ENCODE data around the gene NACC1. TPM values are rescaled to one million over a fixed set of nuclear protein-coding genes. Genes with fewer than 3 reads are reported as not detected.
A peak's percentile ranks its signal among the peaks of the same experiment; 100 is the strongest.

The NACC1 gene
- total RNA-seq, 1 donor from 2014 or later: 34.7 TPM

GRCh38 chr19:13094106-13094504, 24.0 kb upstream of the NACC1 start:
- peaks cover 54% of the 10 kb centered on the region for H3K27me3 Mint-ChIP-seq (ENCODE audit: insufficient read depth, low read depth)
- H3K4me3 ChIP-seq: no peak overlapping the region
- TF ChIP-seq CTCF (IDR thresholded peaks at IDR 0.05) (no peak), EZH2phosphoT487 (IDR thresholded peaks at IDR 0.05) (no peak), EZH2 (IDR thresholded peaks at IDR 0.05) (no peak)

GRCh38 chr19:13094771-13095392, 23.2 kb upstream of the NACC1 start:
- H3K9ac ChIP-seq: no peak overlapping the region
- H3K27ac Mint-ChIP-seq: no peak overlapping the region
- H3K36me3 Mint-ChIP-seq: no peaks in the 10 kb centered on the region
- H3K4me3 Mint-ChIP-seq: peak overlapping the region; percentile 55
- no peaks in the 10 kb centered on the region for H3K9me3 Mint-ChIP-seq
- H3F3A ChIP-seq (ENCODE audit: low read depth): peaks cover 50% of the 10 kb centered on the region
- no peaks in the 10 kb centered on the region for H3K9me3 ChIP-seq (ENCODE audit: low read depth)
- H3K4me1 ChIP-seq: peaks cover 37% of the 10 kb centered on the region
- TF ChIP-seq CTCF (IDR thresholded peaks at IDR 0.05) (no peak), EZH2 (IDR thresholded peaks at IDR 0.05) (no peak), EZH2phosphoT487 (IDR thresholded peaks at IDR 0.05) (no peak)
- H3K4me3 ChIP-seq: peak overlapping the region; percentile 43
- peaks cover 57% of the 10 kb centered on the region for H3K27me3 Mint-ChIP-seq (ENCODE audit: insufficient read depth, low read depth)
- H3K4me2 ChIP-seq: peak overlapping the region; percentile 75
- no peaks in the 10 kb centered on the region for H3K36me3 ChIP-seq
- no peak overlapping the region for H3K27ac ChIP-seq
- peaks cover 32% of the 10 kb centered on the region for H4K20me1 ChIP-seq (ENCODE audit: low read depth)
- H3K4me1 Mint-ChIP-seq: peaks cover 37% of the 10 kb centered on the region
- H3K27me3 ChIP-seq: peaks cover 97% of the 10 kb centered on the region
- H3K79me2 ChIP-seq (ENCODE audit: low read depth): no peaks in the 10 kb centered on the region
- H2AFZ ChIP-seq (replicated peaks): peak overlapping the region; percentile 51
- DNase-seq (ENCODE audit: low spot score): peak; percentile 73

More at GRCh38 chr19:13094106-13094504, 24.0 kb upstream of the NACC1 start:
- no peaks in the 10 kb centered on the region for H3K79me2 ChIP-seq (ENCODE audit: low read depth)
- H3K4me3 Mint-ChIP-seq: peak overlapping the region; percentile 58
- no peak overlapping the region for H3K9ac ChIP-seq
- peaks cover 93% of the 10 kb centered on the region for H3K27me3 ChIP-seq
- H3K27ac Mint-ChIP-seq: no peak overlapping the region
- no peaks in the 10 kb centered on the region for H3K9me3 ChIP-seq (ENCODE audit: low read depth)
- H3F3A ChIP-seq (ENCODE audit: low read depth): peaks cover 44% of the 10 kb centered on the region
- DNase-seq (ENCODE audit: low spot score): no peak
- H4K20me1 ChIP-seq (ENCODE audit: low read depth): peaks cover 27% of the 10 kb centered on the region
- no peaks in the 10 kb centered on the region for H3K36me3 ChIP-seq
- no peak overlapping the region for H2AFZ ChIP-seq (replicated peaks)
- peaks cover 37% of the 10 kb centered on the region for H3K4me1 Mint-ChIP-seq
- H3K4me1 ChIP-seq: peaks cover 37% of the 10 kb centered on the region
- no peaks in the 10 kb centered on the region for H3K36me3 Mint-ChIP-seq
- no peaks in the 10 kb centered on the region for H3K9me3 Mint-ChIP-seq
- H3K27ac ChIP-seq: no peak overlapping the region
- peak overlapping the region; percentile 75 for H3K4me2 ChIP-seq

- H3K9me3 ChIP-seq (ENCODE audit: low read depth): no peaks in the 10 kb centered on the region
- H3F3A ChIP-seq (ENCODE audit: low read depth): peaks cover 55% of the 10 kb centered on the region
- no peaks in the 10 kb centered on the region for H3K36me3 Mint-ChIP-seq
- peaks cover 58% of the 10 kb centered on the region for H3K27me3 Mint-ChIP-seq (ENCODE audit: insufficient read depth, low read depth)
- peaks cover 37% of the 10 kb centered on the region for H3K4me1 ChIP-seq
- peaks cover 37% of the 10 kb centered on the region for H4K20me1 ChIP-seq (ENCODE audit: low read depth)
- peak; percentile 79 for DNase-seq (ENCODE audit: low spot score)
- peaks cover 40% of the 10 kb centered on the region for H3K4me1 Mint-ChIP-seq
- H3K4me3 ChIP-seq: peak overlapping the region; percentile 43
- H3K27ac Mint-ChIP-seq: no peak overlapping the region
- H3K4me3 Mint-ChIP-seq: no peak overlapping the region
- no peaks in the 10 kb centered on the region for H3K36me3 ChIP-seq
- H3K27me3 ChIP-seq: peaks cover 97% of the 10 kb centered on the region
- no peak for TF ChIP-seq EZH2phosphoT487 (IDR thresholded peaks at IDR 0.05)
- no peak for TF ChIP-seq CTCF (IDR thresholded peaks at IDR 0.05)
- TF ChIP-seq EZH2 (IDR thresholded peaks at IDR 0.05): no peak
- no peaks in the 10 kb centered on the region for H3K79me2 ChIP-seq (ENCODE audit: low read depth)
- peaks cover 3% of the 10 kb centered on the region for H3K9me3 Mint-ChIP-seq
- H3K4me2 ChIP-seq: peak overlapping the region; percentile 75
- no peak overlapping the region for H3K9ac ChIP-seq
- no peak overlapping the region for H2AFZ ChIP-seq (replicated peaks)
- no peak overlapping the region for H3K27ac ChIP-seq
Measured at GRCh38 chr19:13095393-13095784, 22.7 kb upstream of the NACC1 start.

Data from neural progenitor cell (in vitro differentiated cells).